Left kidney (tissue), 2 donors: ENCODE measurements around the gene SLC39A3. TPM values are rescaled to one million over a fixed set of nuclear protein-coding genes. Genes with fewer than 3 reads are reported as not detected.
"Not testable (repeated sequence)": the region's sequence is repeated elsewhere in the genome, so short reads cannot be mapped to it uniquely, and the experiment has no call there.

Experiments used
- DNase-seq: peaks from one replicate; pipeline ENCODE4 v3.0.0-alpha.2; 2013
- polyA plus RNA-seq: library from polyadenylated mRNA; unstranded; fragments of 120-200 nt; gene quantifications from one replicate; pipeline ENCODE4 v1.2.1, GENCODE V29; 2013; ENCODE audit not compliant: insufficient read length

SLC39A3 gene
- polyA plus RNA-seq, 1 donor, result 25.1 TPM

DNA sequence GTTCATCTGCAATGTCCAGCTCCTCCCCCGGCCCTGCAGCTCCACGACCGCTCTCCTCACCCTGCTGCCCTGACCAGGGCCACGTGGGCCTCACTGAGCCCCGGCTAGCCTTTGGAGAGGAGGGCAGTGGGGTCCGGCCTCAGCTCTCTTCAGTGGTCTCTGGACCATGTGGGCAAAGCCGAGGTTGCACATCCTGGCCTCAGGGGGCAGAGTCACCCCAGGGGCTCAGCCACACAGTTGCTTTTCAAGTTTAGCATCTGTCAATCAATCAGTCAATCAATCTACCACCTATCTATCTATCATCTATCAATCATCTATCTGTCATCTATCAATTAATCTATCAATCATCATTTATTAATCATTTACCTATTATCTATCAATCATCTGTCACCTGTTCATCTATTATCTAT, 15.7 kb downstream of the SLC39A3 start:
- DNase-seq, result no peak

GRCh38 chr19:2723747-2724146, 16.1 kb downstream of the SLC39A3 start:
- no peak for DNase-seq

DNA sequence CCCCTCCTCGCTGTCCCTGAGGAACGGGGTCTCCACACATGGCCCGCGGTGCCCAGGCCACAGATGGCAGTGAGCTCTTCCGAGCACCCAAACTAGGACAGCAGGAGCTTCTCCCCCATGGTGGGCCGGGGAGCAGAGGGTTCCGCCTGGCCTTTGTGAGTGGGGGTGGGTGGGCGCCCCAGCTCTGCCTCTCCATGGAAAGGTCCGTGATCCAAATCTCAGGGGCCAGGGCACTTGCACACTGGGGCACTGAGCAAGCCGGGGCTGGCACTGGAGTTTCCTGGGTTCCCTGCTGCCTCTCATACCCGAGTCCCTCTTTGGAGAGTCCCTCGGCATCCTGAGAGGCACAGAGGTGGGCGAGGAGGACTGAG, 16.5 kb downstream of the SLC39A3 start:
- no peak for DNase-seq

GRCh38 chr19:2722541-2723344, 17.1 kb downstream of the SLC39A3 start:
- DNase-seq, result no peak

GRCh38 chr19:2721570-2722540, 18.0 kb downstream of the SLC39A3 start:
- no peak for DNase-seq

GRCh38 chr19:2720777-2721569, 18.8 kb downstream of the SLC39A3 start, which contains the start of gene DIRAS1:
Gene DIRAS1, minus strand, starts transcription at chr19:2721372. Its CDS starts 3,566 bp downstream, at chr19:2717806.
- no peak for DNase-seq

GRCh38 chr19:2719920-2720776, 19.7 kb downstream of the SLC39A3 start:
- no peak for DNase-seq

DNA sequence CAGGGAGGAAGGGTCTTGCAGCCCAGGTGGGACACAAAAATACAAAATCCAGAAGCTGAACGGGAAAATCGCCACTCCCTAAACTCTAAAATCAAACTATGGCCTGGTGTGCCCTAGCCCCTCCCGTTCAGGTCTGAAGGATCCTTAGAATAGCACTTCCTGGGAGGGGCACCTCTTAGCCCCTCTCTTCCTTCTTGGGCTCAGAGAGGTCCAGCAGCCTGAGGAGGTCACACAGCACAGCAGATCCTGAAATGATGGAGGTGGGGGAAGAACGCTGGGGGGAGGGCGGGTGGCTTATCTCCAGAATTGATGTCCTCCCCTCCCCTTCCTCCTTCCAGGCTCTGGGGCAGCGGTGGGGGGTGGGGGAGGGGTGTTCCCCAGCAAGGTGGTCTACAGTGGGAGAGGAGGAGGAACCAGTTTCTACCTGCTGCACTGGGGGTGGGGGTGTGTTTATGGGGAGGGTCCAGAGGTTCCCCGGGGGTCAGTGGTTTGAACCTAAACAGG, 20.5 kb downstream of the SLC39A3 start:
- DNase-seq, result no peak

DNA sequence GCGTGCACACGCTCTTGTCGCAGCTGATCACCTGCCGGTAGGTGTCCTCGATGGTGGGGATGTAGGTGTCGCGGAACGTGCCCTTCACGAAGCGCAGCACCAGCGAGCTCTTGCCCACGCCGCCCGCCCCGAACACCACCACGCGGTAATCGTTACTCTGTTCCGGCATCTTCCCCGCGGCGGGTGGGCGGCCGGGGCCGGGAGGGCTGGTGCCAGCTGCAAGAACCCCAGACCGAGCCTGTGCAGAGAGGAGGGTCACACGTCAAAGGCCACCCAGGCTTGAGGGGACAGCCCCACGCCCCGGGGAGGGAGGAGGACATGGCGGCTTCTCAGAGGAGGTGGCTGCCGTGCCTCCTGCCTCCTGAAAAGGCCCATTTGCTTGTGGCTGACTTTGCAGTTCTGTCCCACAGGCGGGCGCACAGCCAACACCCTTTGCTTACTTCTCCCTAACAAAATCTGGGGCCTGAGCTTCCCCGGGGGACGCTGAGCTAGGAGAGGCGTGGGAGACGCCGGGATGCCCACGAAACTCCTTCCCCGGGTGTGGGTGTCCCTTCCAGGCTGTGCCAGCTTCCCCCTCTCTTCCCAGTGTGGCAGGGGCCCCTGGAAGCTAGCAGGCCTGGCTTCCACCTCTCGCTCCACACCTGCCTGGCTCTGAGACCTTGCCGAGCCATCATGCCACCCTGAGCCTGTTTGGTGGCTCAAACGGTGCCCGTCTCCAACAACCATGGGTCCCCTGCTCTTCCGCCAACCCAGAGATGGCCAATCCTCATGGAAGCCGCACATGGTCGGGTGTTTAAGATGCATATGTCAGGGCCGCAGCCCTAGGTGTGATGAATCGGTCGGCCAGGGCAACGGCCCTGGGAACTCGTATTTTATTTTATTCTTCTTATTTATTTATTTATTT, 21.9 kb downstream of the SLC39A3 start:
- no peak for DNase-seq

GRCh38 chr19:2716722-2717637, 22.8 kb downstream of the SLC39A3 start:
- DNase-seq, result no peak

DNA sequence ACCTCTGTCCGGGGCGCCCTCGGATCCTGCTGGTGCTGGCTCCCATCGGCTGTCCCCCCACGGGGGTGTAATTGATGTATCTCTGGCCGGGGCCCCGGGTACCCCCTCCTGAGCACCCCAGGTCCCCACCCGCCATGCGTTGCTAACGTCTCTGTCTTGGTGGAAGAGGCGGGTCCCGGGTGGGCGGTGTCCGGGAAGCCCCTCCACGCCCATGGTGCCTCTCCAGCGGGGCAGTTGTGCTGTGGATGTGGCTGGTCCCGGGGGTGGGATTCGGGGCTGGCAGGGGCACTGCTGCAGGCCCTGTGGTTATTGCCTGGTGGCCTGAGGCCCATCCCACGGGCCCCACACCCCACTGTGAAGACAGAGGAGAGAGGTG, 23.6 kb downstream of the SLC39A3 start:
- DNase-seq, result no peak

DNA sequence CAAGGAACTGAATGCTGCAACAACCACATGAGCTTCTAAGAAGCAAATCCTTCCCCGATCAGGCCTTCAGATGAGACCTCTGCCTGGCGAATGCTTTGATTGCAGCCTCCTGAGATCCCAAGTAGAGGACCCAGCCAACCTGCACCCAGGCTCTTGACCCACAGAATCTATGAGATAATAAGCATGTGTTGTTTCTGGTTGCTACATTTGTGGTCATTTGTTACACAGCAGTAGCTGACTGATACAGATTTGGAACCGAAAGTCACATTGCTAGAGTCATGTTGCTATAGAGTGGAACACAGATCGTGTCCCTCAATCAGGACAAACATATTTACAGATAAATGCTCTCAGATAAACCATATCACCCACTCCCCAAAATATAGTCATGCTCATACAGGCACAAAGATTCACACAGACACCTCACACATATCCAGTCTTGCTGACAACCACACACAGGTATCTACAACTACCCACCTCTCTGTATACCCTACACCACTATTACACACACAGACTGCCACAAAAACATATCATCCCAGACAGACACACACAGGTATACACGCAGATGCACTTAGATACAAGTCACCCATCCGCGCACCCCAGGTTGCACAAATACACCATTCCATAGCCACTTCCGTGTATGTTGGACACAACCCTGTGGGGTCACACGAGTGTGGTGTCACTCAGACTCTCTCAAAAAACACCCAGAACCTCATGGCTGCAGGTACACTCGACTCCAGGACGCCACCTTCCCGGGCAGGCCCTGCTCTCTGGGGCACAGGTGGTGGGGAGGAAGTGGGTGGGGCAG, 24.1 kb downstream of the SLC39A3 start:
- DNase-seq, result no peak

GRCh38 chr19:2714531-2715269, 25.1 kb downstream of the SLC39A3 start:
- no peak for DNase-seq

DNA sequence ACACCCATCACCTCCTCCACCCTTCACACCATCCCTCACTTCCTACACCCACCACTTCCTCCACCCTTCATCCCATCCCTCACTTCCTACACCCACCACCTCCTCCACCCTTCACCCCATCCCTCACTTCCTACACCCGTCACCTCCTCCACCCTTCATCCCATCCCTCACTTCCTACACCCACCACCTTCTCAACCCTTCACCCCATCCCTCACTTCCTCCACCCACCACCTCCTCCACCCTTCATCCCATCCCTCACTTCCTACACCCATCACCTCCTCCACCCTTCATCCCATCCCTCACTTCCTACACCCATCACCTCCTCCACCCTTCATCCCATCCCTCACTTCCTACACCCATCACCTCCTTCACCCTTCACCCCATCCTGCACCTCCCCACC, 25.7 kb downstream of the SLC39A3 start:
- not testable (repeated sequence) for DNase-seq

GRCh38 chr19:2713170-2713569, 26.6 kb downstream of the SLC39A3 start:
- DNase-seq, result not testable (repeated sequence)

- DNase-seq, result no peak
These were observed 28.0 kb downstream of the SLC39A3 start for GRCh38 chr19:2711875-2712205.

GRCh38 chr19:2711172-2711874, 28.5 kb downstream of the SLC39A3 start:
- no peak for DNase-seq
